ENCODE data around the gene CKAP2. TPM values are rescaled to one million over a fixed set of nuclear protein-coding genes. Genes with fewer than 3 reads are reported as not detected.
A peak's percentile ranks its signal among the peaks of the same experiment; 100 is the strongest.

CKAP2 gene
- total RNA-seq, 2 experiments from 2014 or later = 66.5 to 94.9 TPM

GRCh38 chr13:52447815-52448552, 7.3 kb upstream of the CKAP2 start:
- ChIA-PET POLR2A (interaction anchor here (0.5 to 1.4 kb wide), 3 partner anchors 8 to 94 kb away, joined by 3 to 5 read pairs (median 3); no protein-coding TSS in a partner anchor), CTCF (ENCODE audit: unreplicated experiment) (no interaction called here)
- Histone ChIP-seq H3K36me3 (ENCODE audit: insufficient read depth, low read length) (no peaks in the 10 kb centered on the region), H3K27ac (ENCODE audit: low read depth, low read length, poor library complexity, severe bottlenecking) (no peak overlapping the region), H3K4me1 (ENCODE audit: insufficient read depth, low read length, poor library complexity, severe bottlenecking) (peaks cover 16% of the 10 kb centered on the region), H3K79me2 (ENCODE audit: insufficient read depth, low read depth, low read length) (peaks cover 14% of the 10 kb centered on the region; the same call in 1 of the 2 replicates), H3K9me3 (ENCODE audit: low read length) (no peaks in the 10 kb centered on the region), H2AFZ (ENCODE audit: low read length) (no peak overlapping the region), H3K9me2 (ENCODE audit: insufficient read depth, low read length) (no peaks in the 10 kb centered on the region), H3K4me3 (ENCODE audit: low read depth, low read length, poor library complexity, severe bottlenecking) (no peak overlapping the region), H3K4me2 (ENCODE audit: low read length) (no peak overlapping the region), H4K20me1 (ENCODE audit: insufficient read depth, low read length) (0 out of 2 replicates have a peak, but pooled peaks cover 5% of the 10 kb centered on the region)
- TF ChIP-seq CTCF (conservative IDR thresholded peaks at IDR 0.05; ENCODE audit: low read length) = no peak
- TF ChIP-seq EZH2phosphoT487 (IDR thresholded peaks at IDR 0.05; ENCODE audit: borderline replicate concordance, low read depth, low read length) = no peak
- BruUV-seq (replicated peaks) = no TSS peak
- no peak for DNase-seq (ENCODE audit: low spot score)
- intact Hi-C loops (cut with micrococcal nuclease; ENCODE audit: unreplicated experiment) = no loop called here

- TF ChIP-seq CTCF (conservative IDR thresholded peaks at IDR 0.05; ENCODE audit: low read length) (no peak), EZH2phosphoT487 (IDR thresholded peaks at IDR 0.05; ENCODE audit: borderline replicate concordance, low read depth, low read length) (no peak)
- H3K9me2 ChIP-seq (ENCODE audit: insufficient read depth, low read length) = no peaks in the 10 kb centered on the region
- H3K9me3 ChIP-seq (ENCODE audit: low read length) = no peaks in the 10 kb centered on the region
- TSS peak; percentile 67 for BruUV-seq (replicated peaks)
- no peak overlapping the region for H3K27ac ChIP-seq (ENCODE audit: low read depth, low read length, poor library complexity, severe bottlenecking)
- intact Hi-C loops (cut with micrococcal nuclease; ENCODE audit: unreplicated experiment) = loop anchor here (1.0 to 10.0 kb wide), 5 partner anchors 106 to 997 kb away; partner anchors contain the start of genes INTS6 and NEK3
- H3K79me2 ChIP-seq (ENCODE audit: insufficient read depth, low read depth, low read length) = peaks cover 21% of the 10 kb centered on the region; the same call in 1 of the 2 replicates
- H3K4me2 ChIP-seq (ENCODE audit: low read length) = peak overlapping the region; percentile 93
- ChIA-PET POLR2A (no interaction called here), CTCF (ENCODE audit: unreplicated experiment) (no interaction called here)
- H3K36me3 ChIP-seq (ENCODE audit: insufficient read depth, low read length) = no peaks in the 10 kb centered on the region
- 0 out of 2 replicates have a peak, but pooled peaks cover 5% of the 10 kb centered on the region for H4K20me1 ChIP-seq (ENCODE audit: insufficient read depth, low read length)
- peak overlapping the region; percentile 75 for H3K4me3 ChIP-seq (ENCODE audit: low read depth, low read length, poor library complexity, severe bottlenecking)
- DNase-seq (ENCODE audit: low spot score) = peak; percentile 14
- peak overlapping the region; percentile 45 for H2AFZ ChIP-seq (ENCODE audit: low read length)
- H3K4me1 ChIP-seq (ENCODE audit: insufficient read depth, low read length, poor library complexity, severe bottlenecking) = peaks cover 28% of the 10 kb centered on the region
Observed at GRCh38 chr13:52449331-52450011, 5.8 kb upstream of the CKAP2 start.

Data from OCI-LY7 (cell line).